Superior temporal gyrus (tissue), 1 donor: ENCODE measurements around the gene SNTA1.
"Not testable (repeated sequence)": the region's sequence is repeated elsewhere in the genome, so short reads cannot be mapped to it uniquely, and the experiment has no call there.

ENCODE experiments used
- DNase-seq: peaks from one replicate; pipeline ENCODE4 v3.0.0-alpha.2; 2016; ENCODE audit errors: extremely low spot score

Gene SNTA1

GRCh38 chr20:33431797-33432381 is 11.7 kb downstream of the SNTA1 start:
- no peak for DNase-seq

- DNase-seq = not testable (repeated sequence)
Measured at GRCh38 chr20:33423875-33424274, 19.7 kb downstream of the SNTA1 start.

- DNase-seq = no peak
Measured at GRCh38 chr20:33423141-33423834, 20.3 kb downstream of the SNTA1 start.

- DNase-seq = no peak
Measured at GRCh38 chr20:33419140-33419974, 24.2 kb downstream of the SNTA1 start.

- no peak for DNase-seq
Measured at GRCh38 chr20:33418033-33418432, 25.5 kb downstream of the SNTA1 start.

- peak; percentile 55 for DNase-seq
Measured at GRCh38 chr20:33415948-33416347, 27.6 kb downstream of the SNTA1 start.

GRCh38 chr20:33412484-33412838 is 31.1 kb downstream of the SNTA1 start:
- no peak for DNase-seq

- no peak for DNase-seq
Measured at GRCh38 chr20:33411711-33412483, 31.7 kb downstream of the SNTA1 start.

- DNase-seq = peak; percentile 46
Measured at GRCh38 chr20:33411242-33411641, 32.3 kb downstream of the SNTA1 start.

- no peak for DNase-seq
Measured at GRCh38 chr20:33410081-33410742, 33.4 kb downstream of the SNTA1 start.

- peak; percentile 38 for DNase-seq
Measured at GRCh38 chr20:33408716-33409654, 34.6 kb downstream of the SNTA1 start.

- no peak for DNase-seq
Measured at GRCh38 chr20:33408313-33408712, 35.2 kb downstream of the SNTA1 start.

- no peak for DNase-seq
Measured at GRCh38 chr20:33407796-33408195, 35.8 kb downstream of the SNTA1 start.

GRCh38 chr20:33407251-33407650 is 36.3 kb downstream of the SNTA1 start:
- no peak for DNase-seq

GRCh38 chr20:33404281-33404680 is 39.3 kb downstream of the SNTA1 start:
- no peak for DNase-seq

GRCh38 chr20:33401921-33402369 is 41.6 kb downstream of the SNTA1 start:
- DNase-seq = peak; percentile 10

GRCh38 chr20:33401184-33401920 is 42.2 kb downstream of the SNTA1 start, which contains the start of gene CDK5RAP1:
TSS of gene CDK5RAP1 (minus strand) at chr20:33401519. CDS start at chr20:33397064, 4,455 bp downstream.
- peak; percentile 93 for DNase-seq

- peak; percentile 31 for DNase-seq
Measured at GRCh38 chr20:33400812-33401183, 42.8 kb downstream of the SNTA1 start.

GRCh38 chr20:33399924-33400323 is 43.6 kb downstream of the SNTA1 start:
- DNase-seq = no peak
